Vagina (tissue), 2 donors: ENCODE results near the gene CADPS.

Source experiments
- POLR2A ChIP-seq, 2 donors: fragments of 450-650 bp; IDR thresholded peaks; one replicate each; pipeline ENCODE4 v1.6.1; 2017; ENCODE audit warnings: antibody characterized with exemption in 2 of 2, mild to moderate bottlenecking in 2 of 2, moderate library complexity in 2 of 2
- POLR2AphosphoS5 ChIP-seq, 2 donors: sonication (generic); formaldehyde crosslinking; IDR thresholded peaks; one replicate each; pipeline ENCODE4 v1.9.0; 2017; ENCODE audit warnings: antibody characterized with exemption in 2 of 2, mild to moderate bottlenecking in 2 of 2, low read depth in 1 of 2; ENCODE audit not compliant: insufficient read depth in 1 of 2
- TF ChIP-seq, protein P1 (sequence below), 3 experiments: fragments of 450-650 bp in 2 of 3; fragments of 200-600 bp in 1 of 3; sonication (generic) in 1 of 3; IDR thresholded peaks; one replicate each; pipeline ENCODE4 v1.5.1; 2017 to 2019; ENCODE audit warnings: antibody characterized with exemption in 3 of 3, mild to moderate bottlenecking in 2 of 3, moderate library complexity in 2 of 3

DNA sequence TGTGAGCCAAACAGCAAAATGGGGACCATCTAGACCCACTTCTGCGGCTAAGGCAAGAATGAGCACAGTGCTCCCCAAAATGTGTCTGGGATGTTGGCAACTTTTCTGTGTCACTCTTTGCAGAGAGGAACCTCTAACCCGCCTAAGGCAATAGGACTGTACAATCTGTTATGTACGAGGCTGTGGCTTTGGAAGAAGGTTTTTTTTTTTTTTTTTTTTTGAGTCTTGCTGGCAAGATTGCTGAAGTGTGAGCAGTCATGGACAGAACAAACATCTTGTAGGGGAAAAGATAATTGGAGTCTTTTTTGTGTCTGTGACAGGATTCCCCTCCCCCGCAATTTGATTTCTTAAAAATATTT, 509.1 kb downstream of the CADPS start:
- TF ChIP-seq, protein P1, sequence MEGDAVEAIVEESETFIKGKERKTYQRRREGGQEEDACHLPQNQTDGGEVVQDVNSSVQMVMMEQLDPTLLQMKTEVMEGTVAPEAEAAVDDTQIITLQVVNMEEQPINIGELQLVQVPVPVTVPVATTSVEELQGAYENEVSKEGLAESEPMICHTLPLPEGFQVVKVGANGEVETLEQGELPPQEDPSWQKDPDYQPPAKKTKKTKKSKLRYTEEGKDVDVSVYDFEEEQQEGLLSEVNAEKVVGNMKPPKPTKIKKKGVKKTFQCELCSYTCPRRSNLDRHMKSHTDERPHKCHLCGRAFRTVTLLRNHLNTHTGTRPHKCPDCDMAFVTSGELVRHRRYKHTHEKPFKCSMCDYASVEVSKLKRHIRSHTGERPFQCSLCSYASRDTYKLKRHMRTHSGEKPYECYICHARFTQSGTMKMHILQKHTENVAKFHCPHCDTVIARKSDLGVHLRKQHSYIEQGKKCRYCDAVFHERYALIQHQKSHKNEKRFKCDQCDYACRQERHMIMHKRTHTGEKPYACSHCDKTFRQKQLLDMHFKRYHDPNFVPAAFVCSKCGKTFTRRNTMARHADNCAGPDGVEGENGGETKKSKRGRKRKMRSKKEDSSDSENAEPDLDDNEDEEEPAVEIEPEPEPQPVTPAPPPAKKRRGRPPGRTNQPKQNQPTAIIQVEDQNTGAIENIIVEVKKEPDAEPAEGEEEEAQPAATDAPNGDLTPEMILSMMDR (IDR thresholded peaks at IDR 0.05), result no peak
- TF ChIP-seq POLR2A (IDR thresholded peaks at IDR 0.05), result no peak
- no peak for TF ChIP-seq POLR2AphosphoS5 (IDR thresholded peaks at IDR 0.05; ENCODE audit: insufficient read depth in 1 of 2, low read depth in 1 of 2)
